Calu3 (cell line): Measurements from ENCODE around the gene JPH2. TPM values are rescaled to one million over a fixed set of nuclear protein-coding genes. Genes with fewer than 3 reads are reported as not detected.

Experiments
- BruUV-seq: library from RNA; stranded (reverse); fragments of 400-500 nt; replicated peaks from 2 replicates; lab custom pipeline; 2021; lab: Mats Ljungman, UMichigan
- CTCF ChIA-PET: fragments of 300-600 bp; sonication (Branson Sonifier 250); formaldehyde crosslinking; loops from one replicate; lab custom pipeline; 2022; ENCODE audit warnings: antibody characterized with exemption; lab: Charles Lee
- DNase-seq: peaks from one replicate; pipeline ENCODE4 v3.0.0; 2022
- H3K27ac Mint-ChIP-seq: one replicate; pipeline ENCODE4 v1.8.0; 2022; ENCODE audit warnings: mixed read lengths; ENCODE audit not compliant: unreplicated experiment
- H3K27me3 Mint-ChIP-seq: one replicate; pipeline ENCODE4 v1.8.0; 2022; ENCODE audit warnings: mixed read lengths; ENCODE audit not compliant: unreplicated experiment
- H3K36me3 Mint-ChIP-seq: one replicate; pipeline ENCODE4 v1.8.0; 2022; ENCODE audit warnings: mild to moderate bottlenecking, moderate library complexity, mixed read lengths; ENCODE audit not compliant: insufficient read depth, unreplicated experiment
- H3K4me1 Mint-ChIP-seq: one replicate; pipeline ENCODE4 v1.8.0; 2022; ENCODE audit warnings: mild to moderate bottlenecking, low read depth, mixed read lengths; ENCODE audit not compliant: unreplicated experiment
- H3K4me3 Mint-ChIP-seq: one replicate; pipeline ENCODE4 v1.8.0; 2022; ENCODE audit warnings: mild to moderate bottlenecking, low read depth, moderate library complexity, mixed read lengths; ENCODE audit not compliant: unreplicated experiment
- H3K9me3 Mint-ChIP-seq: one replicate; pipeline ENCODE4 v1.8.0; 2022; ENCODE audit warnings: low read depth, mixed read lengths; ENCODE audit not compliant: unreplicated experiment
- CTCF ChIP-seq: fragments of 200-600 bp; IDR thresholded peaks from one replicate; pipeline ENCODE4 v1.8.0; 2022; ENCODE audit warnings: antibody characterized with exemption; ENCODE audit not compliant: unreplicated experiment
- intact Hi-C: fragments of 100-400 bp; cut with micrococcal nuclease; formaldehyde crosslinking; loops from one replicate; pipeline ENCODE4 v1.10.0; 2022; ENCODE audit not compliant: unreplicated experiment
- total RNA-seq: library from RNA; stranded (reverse); gene quantifications from 2 replicates; pipeline ENCODE4 v1.2.3, GENCODE V29; 2022

Gene JPH2
- total RNA-seq, 1 experiment from 2014 or later = 0.50 TPM

GRCh38 chr20:44085616-44086434 is 101.2 kb downstream of the JPH2 start:
- no TSS peak for BruUV-seq
- Mint-ChIP-seq H3K4me1 (peaks cover 7% of the 10 kb centered on the region), H3K9me3 (no peaks in the 10 kb centered on the region), H3K27me3 (peaks cover 37% of the 10 kb centered on the region), H3K4me3 (no peak overlapping the region), H3K27ac (no peak overlapping the region), H3K36me3 (no peaks in the 10 kb centered on the region)
- intact Hi-C loops = loop anchor here (10.0 kb wide), 1 partner anchor 241 kb away; no protein-coding TSS in a partner anchor
- TF ChIP-seq CTCF = no peak
- no peak for DNase-seq
- CTCF ChIA-PET = interaction anchor here (0.7 kb wide), 1 partner anchor 14 kb away, joined by 4 read pairs; no protein-coding TSS in a partner anchor

GRCh38 chr20:44084891-44085290 is 102.1 kb downstream of the JPH2 start:
- Mint-ChIP-seq H3K9me3 (no peaks in the 10 kb centered on the region), H3K4me3 (no peak overlapping the region), H3K27me3 (peaks cover 38% of the 10 kb centered on the region), H3K27ac (no peak overlapping the region), H3K36me3 (no peaks in the 10 kb centered on the region), H3K4me1 (peaks cover 7% of the 10 kb centered on the region)
- no peak for DNase-seq
- intact Hi-C loops = loop anchor here (5.0 to 10.0 kb wide), 2 partner anchors 240 to 548 kb away; no protein-coding TSS in a partner anchor
- BruUV-seq = no TSS peak
- no peak for TF ChIP-seq CTCF
- CTCF ChIA-PET = interaction anchor here (0.7 kb wide), 1 partner anchor 216 kb away, joined by 3 read pairs; no protein-coding TSS in a partner anchor

GRCh38 chr20:44084439-44084838 is 102.5 kb downstream of the JPH2 start:
- no peak for TF ChIP-seq CTCF
- CTCF ChIA-PET = interaction anchor here (0.7 kb wide), 1 partner anchor 216 kb away, joined by 3 read pairs; no protein-coding TSS in a partner anchor
- BruUV-seq = no TSS peak
- intact Hi-C loops = loop anchor here (5.0 to 10.0 kb wide), 2 partner anchors 240 to 547 kb away; no protein-coding TSS in a partner anchor
- H3K36me3 Mint-ChIP-seq = no peaks in the 10 kb centered on the region
- H3K4me1 Mint-ChIP-seq = peaks cover 7% of the 10 kb centered on the region
- no peak for DNase-seq
- H3K27me3 Mint-ChIP-seq = peaks cover 42% of the 10 kb centered on the region
- no peaks in the 10 kb centered on the region for H3K9me3 Mint-ChIP-seq
- H3K27ac Mint-ChIP-seq = no peak overlapping the region
- no peak overlapping the region for H3K4me3 Mint-ChIP-seq

- H3K4me3 Mint-ChIP-seq = no peak overlapping the region
- peaks cover 53% of the 10 kb centered on the region for H3K27me3 Mint-ChIP-seq
- CTCF ChIA-PET = interaction anchor here (0.6 to 0.9 kb wide), 2 partner anchors 11 to 493 kb away, joined by 3 to 4 read pairs; partner anchors contain the start of gene IFT52
- peaks cover 7% of the 10 kb centered on the region for H3K4me1 Mint-ChIP-seq
- BruUV-seq = no TSS peak
- no peaks in the 10 kb centered on the region for H3K9me3 Mint-ChIP-seq
- intact Hi-C loops = loop anchor here (2.0 to 10.0 kb wide), 3 partner anchors 239 to 635 kb away; no protein-coding TSS in a partner anchor
- peak; percentile 39 for DNase-seq
- no peak overlapping the region for H3K27ac Mint-ChIP-seq
- H3K36me3 Mint-ChIP-seq = no peaks in the 10 kb centered on the region
- no peak for TF ChIP-seq CTCF
These were observed 103.6 kb downstream of the JPH2 start for GRCh38 chr20:44083220-44083933.
